GM12878 (cell line): ENCODE results near the gene RABL6.

Experiments
- EZH2 ChIP-seq: IDR thresholded peaks from 2 replicates; pipeline ENCODE4 v1.6.1; 2012; ENCODE audit warnings: low read depth, mild to moderate bottlenecking, control low read depth, inconsistent platforms, low read length, borderline replicate concordance; ENCODE audit not compliant: control insufficient read depth
- USF1 ChIP-seq: IDR thresholded peaks from 2 replicates; pipeline ENCODE4 v1.6.1; 2011; ENCODE audit warnings: borderline replicate concordance, low read depth, mild to moderate bottlenecking, moderate library complexity, mixed read lengths, low read length; ENCODE audit not compliant: insufficient read depth; ENCODE audit errors: extremely low read length

- TF ChIP-seq EZH2: no peak
- no peak for TF ChIP-seq USF1
These were observed 17.8 kb downstream of the RABL6 start for GRCh38 chr9:136825295-136826187.
